SHP77 treated with DMSO at 0.1 percent for 48 hours (cell line): ENCODE data around the gene CXCR1.
"Not testable (repeated sequence)": the region's sequence is repeated elsewhere in the genome, so short reads cannot be mapped to it uniquely, and the experiment has no call there.

ENCODE experiments used
- DNase-seq: peaks from one replicate; lab custom pipeline; 2025; lab: John Stamatoyannopoulos, UW

CXCR1 gene

DNA sequence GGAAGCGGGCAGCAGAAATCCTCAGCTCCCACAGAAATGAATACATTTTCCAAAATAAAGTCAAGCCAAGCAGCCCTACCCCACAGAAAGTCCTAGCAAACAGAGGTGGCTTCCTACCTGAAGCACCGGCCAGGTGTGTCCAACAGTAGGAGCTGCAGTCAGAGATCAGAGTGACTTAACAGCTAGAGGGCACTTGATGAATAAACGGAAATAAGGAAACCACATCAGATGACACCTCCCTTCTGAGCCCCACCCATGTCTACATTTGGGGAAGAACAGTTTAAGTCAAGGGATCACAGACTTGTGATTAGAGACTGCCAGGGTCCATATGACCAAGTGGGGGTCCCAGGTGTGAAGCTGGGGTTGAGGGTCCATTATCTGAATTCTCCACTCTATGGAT is at the start of gene CXCR1:
CXCR1 (minus strand) TSS at position 172 of the 400 bp plus-strand sequence. CDS start 1,751 bp downstream, outside the sequence.
- no peak for DNase-seq

DNA sequence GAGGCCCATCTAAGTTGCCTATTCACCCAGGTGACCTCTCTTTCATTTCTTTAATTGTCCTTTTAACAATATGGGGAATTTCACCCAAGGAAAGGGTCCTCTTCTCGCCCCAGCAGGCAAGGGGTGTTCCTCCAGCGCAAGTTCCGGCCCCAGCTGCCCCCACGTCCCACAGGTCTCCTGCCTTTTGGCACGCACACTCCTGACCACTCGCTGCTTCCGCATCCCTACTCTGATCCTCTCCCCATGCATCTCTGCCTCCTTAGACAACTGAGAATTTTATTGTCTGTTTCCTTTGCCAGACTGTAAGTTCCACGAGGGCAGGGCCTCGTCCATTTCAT is 49.5 kb upstream of the CXCR1 start:
- DNase-seq: no peak

DNA sequence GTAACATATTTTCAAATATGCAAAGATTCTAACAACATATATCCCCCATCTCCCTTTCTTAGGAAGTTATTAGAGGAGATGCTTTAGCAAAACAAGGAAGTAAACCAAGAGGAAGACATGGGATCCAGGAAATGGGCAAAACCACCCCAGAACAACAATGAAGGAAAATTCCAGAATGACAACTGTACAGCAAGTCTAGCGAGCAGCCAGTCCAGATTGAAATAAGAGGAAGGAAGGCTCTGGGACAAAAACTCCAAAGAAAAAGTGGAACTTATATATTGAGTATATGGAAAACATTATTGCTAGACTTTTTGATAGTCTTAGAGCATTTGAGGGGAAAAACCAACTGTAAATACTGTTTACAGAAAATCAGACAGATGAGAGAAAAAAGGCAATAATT is 47.4 kb upstream of the CXCR1 start:
- no peak for DNase-seq

DNA sequence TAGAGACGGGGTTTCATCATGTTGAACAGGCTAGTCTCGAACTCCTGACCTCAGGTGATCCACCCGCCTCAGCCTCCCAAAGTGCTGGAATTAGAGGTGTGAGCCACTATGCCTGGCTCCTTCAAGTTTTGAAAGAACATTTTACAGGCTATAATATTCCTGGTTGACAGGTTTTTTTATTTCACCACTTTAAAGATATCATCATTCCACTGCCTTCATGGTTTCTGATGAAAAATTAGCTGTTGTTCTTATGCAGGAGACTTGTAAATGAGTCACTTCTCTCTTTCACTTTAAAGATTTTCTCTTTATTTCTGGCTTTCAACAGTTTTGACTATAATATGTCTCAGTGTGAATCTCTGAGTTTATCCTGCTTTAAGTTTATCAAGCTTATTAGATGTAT is 42.3 kb upstream of the CXCR1 start:
- no peak for DNase-seq

DNA sequence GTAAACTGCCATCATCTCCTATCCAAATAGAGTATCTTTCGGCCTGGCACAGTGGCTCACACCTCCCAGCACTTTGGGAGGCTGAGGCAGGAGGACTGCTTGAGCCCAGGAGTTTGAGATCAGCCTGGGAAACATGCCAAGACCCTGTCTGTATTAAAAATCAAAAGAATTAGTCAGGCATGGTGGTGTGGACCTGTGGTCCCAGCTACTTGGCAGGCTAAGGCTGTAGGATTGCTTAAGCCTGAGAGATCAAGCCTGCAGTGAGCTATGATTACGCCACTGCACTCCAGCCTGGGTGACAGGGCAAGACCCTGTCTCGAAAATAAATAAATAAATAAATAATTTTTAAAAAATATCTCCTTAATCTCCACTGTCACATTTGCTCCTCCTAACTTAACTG is 35.5 kb upstream of the CXCR1 start:
- DNase-seq: no peak

DNA sequence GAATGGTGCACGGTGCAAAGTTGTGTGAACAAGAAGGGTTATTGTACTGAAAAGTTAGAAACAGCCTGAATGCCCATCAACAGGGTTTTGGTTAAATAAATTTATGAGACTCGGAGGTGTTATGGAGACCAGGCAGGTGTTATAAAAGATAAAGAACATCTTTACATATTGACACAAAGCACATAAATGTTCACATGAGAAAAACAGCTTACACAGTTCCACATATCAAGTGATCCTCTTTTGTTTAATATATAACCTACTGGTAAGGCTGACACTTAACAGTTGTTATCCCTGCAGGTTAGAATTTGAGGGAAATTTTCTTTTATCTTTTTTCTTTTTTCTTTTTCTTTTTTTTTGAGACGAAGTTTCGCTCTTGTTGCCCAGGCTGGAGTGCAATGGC is 30.2 kb upstream of the CXCR1 start:
- DNase-seq: no peak

DNA sequence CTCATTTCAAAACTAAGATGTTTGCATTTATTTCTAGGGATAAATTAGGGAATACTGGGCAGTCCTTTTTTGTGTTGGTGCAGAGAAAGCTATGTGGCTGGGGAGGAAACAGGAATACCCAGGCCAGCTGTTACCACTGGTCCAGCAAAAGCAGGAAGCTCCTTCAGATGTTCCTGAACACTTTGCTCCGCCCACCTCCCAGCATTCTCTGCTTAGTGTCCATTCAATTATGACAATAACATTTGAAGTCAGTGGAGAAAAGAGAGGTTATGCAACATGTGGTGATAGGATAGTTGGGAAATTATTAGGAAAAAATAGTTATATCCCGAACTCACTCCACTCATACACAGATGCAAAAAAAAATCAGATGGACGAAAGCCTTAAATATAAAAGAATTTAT is 28.1 kb upstream of the CXCR1 start:
- DNase-seq: no peak

DNA sequence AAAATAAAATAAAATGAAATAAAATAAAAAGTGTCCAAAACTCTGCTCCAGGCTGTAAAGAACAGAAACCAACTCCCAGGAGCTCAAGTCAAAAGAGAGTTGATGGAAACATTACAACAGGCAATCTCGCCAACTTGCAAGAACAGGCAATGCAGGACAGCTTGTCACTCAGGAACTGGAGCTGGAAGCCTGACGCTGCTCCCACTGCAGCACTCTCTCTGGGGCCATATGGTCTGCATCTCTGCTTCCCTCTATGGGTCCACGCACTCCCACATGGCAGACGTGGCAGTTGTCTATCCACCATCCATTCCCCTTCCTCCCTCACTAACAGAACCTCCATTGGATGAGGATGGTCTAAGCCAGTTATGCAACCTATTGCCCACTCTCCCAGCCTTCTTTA is 26.9 kb upstream of the CXCR1 start:
- DNase-seq: no peak

DNA sequence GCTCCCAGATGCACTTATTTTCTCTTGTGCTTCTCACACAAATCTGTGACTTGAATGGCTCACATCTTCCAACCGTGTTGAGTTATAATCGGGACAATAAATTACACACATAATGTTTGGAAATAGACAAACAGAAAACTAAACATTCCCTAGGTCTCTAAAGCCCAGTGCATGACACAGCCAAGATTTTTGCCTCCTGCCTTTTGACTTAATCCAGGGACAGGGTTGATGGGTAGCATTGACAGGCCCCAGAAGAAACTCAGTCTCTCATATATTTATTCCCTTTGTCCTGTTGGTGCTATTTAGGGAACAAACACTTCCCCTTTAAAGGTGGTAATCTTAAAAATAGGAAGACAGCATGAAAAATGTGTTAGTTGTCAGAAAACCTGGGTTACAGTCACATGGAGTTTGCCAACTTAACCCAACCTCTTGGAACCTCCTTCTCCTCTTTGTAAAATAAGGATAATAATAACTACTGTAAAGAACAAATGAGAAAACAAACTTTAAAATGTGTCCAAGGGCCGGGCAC is 26.2 kb upstream of the CXCR1 start:
- no peak for DNase-seq

DNA sequence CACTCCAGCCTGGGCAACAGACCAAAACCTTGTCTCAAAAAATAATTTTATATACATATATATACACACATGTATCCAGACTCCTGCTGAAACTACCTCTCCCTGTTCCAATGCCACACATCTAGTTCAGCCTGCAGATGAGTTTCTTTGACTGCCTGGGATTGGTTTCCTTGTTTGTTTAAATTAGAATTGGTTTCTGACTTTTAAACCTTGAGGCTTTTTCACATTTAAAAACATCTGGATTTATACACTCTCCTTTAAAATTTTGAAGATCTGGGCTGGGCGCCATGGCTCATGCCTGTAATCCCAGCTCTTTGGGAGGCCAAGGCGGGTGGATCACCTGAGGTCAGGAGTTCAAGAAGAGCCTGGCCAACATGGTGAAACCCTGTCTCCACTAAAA is 21.8 kb upstream of the CXCR1 start:
- DNase-seq: no peak

DNA sequence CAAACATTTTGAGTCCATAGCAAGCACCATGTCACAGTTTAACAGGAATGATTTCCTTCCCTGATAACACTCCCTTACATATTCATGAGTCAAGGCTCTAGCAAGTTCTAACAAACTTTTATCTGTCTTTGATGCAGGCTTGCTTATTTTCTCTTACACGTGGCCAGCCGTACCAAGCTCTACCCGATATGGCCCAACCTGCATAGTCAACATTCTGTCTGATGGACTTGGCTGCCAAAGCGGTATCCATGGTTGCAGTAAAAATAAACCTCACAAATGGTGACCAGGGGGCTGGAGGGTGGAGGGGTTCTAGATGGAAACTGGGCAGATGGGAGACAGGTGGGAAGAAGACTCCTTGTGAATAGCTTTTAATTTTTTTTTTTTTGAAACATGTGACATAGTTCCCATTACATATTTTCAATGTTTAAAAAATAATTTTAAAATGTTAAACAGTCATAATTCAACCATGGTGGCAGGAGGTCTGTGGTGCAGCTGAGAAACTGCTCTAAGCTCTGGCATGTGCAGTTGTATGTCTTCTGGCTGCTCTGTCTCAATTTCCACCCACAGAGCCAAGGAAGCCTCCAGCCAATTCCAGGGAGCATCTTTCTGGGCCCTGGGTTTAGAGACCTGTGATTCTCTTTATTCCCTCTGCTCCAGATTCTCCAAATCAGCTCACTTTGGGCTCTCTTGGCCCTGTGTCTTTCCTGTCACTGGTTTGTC is 20.7 kb upstream of the CXCR1 start:
- no peak for DNase-seq

DNA sequence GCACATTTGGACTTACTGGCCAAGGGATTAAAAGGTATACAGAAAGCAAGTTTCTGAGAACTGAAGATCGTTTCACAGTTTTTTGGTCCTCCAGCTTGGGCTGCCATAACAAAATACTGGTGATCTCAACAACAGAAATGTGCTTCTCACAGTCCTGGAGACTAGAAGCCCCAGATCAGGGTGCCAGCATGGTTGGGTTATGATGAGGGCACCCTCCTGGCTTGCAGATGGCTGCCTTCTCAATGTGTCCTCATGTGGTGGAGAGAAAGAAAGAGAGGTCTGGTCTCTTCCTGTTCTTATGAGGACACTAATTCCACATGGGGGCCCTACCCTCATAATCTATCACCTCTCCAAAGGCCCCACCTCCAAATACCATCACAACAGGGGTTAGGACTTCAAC is 20.1 kb upstream of the CXCR1 start:
- DNase-seq: no peak

DNA sequence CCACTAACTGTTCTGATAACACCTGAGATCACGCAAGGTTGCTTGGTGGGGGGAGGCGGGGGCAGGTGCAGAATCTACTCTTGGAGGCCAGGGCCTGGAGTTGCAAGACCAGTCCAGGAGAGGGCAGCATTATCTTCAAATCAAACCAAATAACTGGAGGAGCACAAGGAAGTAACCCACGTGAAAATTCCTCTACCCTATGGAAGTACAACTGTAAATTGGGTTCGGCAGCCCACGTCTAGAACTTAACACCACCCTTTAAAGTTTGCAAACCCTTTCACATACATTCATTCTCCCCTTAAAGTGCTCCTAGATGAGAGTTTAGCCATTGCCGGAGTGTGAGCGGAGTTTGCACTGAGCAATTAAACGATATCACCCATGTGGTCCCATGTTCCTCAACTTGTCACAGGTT is 19.6 kb upstream of the CXCR1 start:
- DNase-seq: peak; percentile 35

DNA sequence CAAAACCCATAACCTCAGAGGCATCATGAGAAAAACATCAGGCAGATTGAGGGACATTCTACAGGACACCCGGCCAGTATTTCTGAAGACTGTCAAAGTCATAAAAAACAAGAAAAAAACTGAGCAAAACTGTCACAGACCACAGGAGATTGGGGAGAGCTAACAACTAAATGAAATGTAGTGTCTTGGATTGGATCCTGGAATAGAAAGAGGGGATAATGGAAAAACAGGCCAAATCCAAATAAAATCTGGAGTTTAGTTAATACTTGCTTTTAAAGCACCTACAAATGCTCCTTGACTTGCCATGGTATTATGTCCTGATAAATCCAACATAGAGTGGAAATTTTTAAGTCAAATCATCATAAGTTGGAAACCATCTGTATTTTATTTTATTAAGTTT is 17.6 kb upstream of the CXCR1 start:
- DNase-seq: no peak

DNA sequence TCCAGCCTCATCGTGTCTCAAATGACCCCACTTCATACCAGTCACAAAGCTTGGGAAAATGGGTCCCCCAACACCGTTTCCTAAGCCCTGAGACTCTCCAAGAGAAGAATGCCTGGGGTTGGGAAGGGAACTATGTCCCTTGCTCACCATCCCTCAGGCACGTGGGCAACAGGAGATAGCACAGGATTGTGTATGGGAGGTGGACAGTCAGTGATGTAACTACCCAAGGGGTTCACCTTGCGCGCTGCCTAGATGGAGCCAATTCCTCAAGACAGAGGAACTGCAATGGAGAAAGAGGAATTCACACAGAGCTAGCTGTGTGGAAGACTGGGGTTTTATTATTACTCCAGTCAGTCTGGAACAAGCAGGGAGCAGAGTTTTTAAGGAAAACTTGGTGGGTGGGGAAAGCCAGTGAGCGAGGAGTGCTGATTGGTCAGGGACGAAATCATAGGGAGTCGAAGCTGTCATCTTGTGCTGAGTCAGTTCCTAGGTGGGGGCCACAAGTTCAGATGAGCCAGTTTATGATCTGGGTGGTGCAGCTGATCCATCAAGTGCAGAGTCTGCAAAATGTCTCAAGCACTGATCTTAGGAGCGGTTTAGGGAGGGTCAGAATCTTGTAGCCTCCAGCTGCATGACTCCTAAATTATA is 13.8 kb upstream of the CXCR1 start:
- no peak for DNase-seq

DNA sequence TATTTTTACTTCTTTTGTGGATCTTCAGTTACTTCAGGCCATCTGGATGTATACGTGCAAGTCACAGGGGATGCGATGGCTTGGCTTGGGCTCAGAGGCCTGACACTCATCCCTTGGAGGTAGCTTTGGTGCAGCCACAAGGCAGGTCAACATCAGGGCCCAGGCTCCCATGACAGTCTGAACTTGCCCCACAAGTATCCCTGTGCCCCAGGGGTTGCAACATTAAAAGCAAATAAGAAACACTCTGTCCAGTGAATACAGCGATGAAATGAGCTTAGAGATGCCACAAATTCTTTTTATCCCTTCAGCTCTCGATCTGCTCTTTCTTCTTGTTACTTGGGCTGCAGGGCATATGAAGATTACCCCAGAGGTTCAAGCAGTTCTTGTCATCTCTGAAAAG is 13.0 kb upstream of the CXCR1 start:
- no peak for DNase-seq

DNA sequence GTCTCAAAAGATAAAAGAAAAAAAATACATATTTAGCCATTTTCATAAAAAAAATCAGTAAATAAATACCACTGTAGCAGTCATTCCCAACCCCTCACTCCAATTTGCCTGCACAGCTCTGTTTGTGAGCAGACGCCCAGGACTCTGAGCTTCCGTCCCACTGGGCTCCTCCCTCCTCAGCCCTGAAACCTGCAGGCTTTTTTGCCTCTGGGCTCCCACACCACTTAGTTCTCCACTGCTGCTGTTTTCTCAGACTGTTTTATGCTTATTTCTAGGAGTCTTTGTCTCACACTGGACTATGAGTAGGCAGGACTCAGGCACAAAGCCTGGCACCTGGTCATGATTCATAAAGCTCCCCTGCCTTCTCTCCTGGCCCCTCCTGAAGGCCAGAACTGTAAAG is 6.1 kb upstream of the CXCR1 start:
- DNase-seq: no peak

DNA sequence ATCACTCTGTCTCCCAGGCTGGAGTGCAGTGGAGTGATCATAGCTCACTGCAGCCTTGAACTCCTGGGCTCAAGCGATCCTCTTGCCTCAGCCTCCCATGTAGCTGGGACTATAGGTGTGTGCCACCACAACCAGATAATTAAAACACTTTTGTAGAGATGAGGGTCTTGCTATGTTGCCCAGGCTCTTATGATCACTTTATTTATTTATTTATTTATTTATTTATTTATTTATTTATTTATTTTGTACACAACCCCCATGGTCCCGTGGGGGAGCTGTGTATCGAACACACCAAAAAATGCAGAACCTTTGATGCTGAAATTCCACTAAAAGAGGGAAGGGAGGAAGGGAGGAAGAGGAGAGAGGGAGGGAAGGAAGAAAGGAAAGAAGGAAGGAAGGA is 5.0 kb upstream of the CXCR1 start:
- DNase-seq: not testable (repeated sequence)

DNA sequence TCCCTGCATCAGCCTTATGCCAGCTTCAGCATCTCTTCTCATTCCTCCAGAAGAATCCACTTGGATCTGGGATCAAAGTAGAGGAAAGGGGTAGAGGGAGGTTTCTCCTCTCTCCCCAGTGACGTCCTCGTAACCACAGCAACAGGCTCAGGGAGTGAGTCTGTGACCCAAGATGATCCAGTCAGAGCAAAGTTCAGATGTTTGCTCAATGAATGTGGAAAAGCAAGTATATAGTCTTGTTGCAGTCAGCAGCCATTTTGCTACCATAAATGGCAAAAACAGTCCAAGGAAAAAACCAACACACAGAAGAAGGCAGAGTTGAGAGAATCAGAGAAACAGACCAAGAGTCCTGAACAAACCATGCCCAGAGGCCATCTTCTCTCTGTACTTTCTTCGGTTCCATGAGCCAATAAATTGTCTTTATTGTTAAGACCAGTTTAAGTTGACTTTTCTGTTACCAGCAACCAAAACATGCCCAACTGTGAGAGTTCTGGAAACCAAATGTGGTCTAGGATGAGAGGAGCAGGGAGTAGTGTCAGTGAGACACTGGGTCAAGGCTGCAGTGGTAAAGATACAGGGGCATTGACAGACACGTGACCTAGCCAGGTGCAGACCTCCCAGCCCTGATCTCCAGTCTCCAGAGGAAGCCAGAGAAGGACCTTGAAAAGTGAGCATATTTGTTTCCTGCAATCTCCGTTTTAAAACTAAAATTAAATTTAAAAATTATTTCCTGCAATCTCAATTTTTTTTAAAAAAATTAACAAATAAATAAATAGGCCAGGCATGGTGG is 3.2 kb upstream of the CXCR1 start:
- DNase-seq: no peak

DNA sequence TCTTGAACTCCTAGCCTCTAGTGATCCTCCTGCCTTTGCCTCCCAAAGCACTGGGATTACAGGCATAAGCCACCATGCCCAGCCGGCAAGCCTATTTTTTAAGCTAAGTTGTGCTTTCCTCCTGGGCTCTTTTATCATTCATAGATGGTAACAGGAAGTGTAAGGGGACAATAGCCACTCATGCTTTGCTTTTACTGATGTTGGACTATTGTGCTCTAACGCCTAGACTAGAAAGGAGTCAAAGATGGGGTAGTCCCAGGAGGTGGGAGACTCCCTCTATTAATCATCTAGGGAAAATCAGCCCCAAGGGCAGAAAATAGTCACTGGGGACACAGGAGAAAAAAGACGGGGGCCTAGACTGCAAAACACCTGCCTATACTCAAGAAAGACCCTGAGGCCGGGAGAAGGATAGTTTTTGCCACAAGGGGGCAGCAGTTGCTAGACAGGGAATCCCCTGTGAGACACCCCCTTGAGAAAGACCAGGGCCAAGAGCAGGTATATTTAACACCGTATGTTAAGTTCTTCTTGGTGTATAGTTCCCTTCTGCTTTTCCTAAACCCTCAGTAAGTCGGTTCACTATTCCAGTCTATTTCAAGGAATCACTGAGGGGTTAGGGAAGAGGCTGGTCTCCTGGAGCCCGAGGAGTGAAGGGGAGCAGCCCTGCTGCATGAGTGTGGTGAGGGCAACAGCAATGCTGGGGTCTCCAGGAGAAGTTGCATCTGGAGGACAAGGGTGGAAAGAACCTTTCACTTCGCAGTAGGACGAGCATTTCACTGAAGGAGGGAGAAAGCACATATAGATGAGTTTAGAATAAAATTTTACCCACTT is 2.1 kb upstream of the CXCR1 start:
- DNase-seq: peak; percentile 17

DNA sequence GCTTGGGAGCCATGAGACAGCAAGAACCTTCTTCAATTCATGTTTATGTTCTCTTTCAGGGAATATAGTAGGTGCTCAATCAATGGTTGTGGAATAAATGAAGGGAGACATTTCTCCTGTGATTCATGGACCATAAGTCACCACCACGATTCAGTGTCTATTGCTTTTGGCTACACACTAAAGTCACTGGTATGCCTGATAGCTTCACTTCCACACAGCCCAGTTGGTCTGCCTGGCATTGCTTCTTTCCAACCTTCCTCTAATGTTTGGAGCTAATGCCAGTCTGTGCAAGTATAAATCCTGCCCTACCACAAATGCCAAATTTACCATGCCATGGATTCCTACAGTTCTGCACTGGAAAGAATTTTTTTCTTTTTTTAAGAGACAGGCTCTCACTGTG is 1.3 kb upstream of the CXCR1 start:
- DNase-seq: no peak

DNA sequence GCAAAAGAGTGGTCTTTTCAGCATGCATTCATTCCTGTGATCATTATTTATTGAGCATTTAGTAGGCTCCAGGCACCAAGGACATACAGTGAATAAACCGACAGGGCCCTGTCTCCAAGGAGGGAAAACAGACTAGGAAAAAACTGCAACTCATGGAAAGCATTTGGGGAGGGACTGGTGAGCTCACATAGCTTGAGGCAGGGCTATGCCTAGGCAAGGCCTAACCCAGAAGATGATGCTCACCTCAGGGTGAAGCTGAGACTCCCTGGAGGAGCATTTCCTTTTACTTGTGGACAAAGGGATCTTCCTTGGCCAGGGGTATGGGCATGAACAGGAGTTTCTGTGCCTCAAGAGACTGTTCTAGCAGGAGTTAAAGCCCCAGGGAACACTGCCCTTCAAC is 3.9 kb downstream of the CXCR1 start:
- DNase-seq: no peak
